Hepatocyte (in vitro differentiated cells): ENCODE data around the gene SDK1.

ENCODE experiments used
- CTCF ChIP-seq: fragments of 200-600 bp; sonication (generic); IDR thresholded peaks from 2 replicates; pipeline ENCODE4 v1.5.1; 2016; ENCODE audit warnings: antibody characterized with exemption, mild to moderate bottlenecking; ENCODE audit not compliant: poor library complexity
- EZH2phosphoT487 ChIP-seq: fragments of 200-600 bp; sonication (generic); IDR thresholded peaks from one replicate; pipeline ENCODE4 v1.6.1; 2018; ENCODE audit warnings: antibody characterized with exemption, mild to moderate bottlenecking, low read depth, moderate library complexity; ENCODE audit not compliant: unreplicated experiment, severe bottlenecking

- no peak for TF ChIP-seq CTCF
- TF ChIP-seq EZH2phosphoT487 = no peak
These were observed 297.8 kb downstream of the SDK1 start for GRCh38 chr7:3598854-3599253.
